ENCODE measurements around the gene MRPL27. TPM values are rescaled to one million over a fixed set of nuclear protein-coding genes. Genes with fewer than 3 reads are reported as not detected.

MRPL27 gene
- total and polyA plus RNA-seq, 10 donors, result 26.4 to 102 (median 34.9) TPM

- WGBS, 5 donors, result 76 to 92% (median 85%) methylated on average over 3 of the region's 3 CpGs
- H3K4me3 ChIP-seq, result no peak overlapping the region
- intact Hi-C loops (cut with DNase I; ENCODE audit: low total_unique reads), result no loop called here
- H3K27ac ChIP-seq, result no peak overlapping the region
- H3K27me3 ChIP-seq (replicated peaks in 1 of 7), result no peaks in the 10 kb centered on the region
- H3K4me1 ChIP-seq, result peaks cover 14 to 49% (median 36%) of the 10 kb centered on the region in 6 donors
- DNase-seq, result no peak
- TF ChIP-seq, protein P1, sequence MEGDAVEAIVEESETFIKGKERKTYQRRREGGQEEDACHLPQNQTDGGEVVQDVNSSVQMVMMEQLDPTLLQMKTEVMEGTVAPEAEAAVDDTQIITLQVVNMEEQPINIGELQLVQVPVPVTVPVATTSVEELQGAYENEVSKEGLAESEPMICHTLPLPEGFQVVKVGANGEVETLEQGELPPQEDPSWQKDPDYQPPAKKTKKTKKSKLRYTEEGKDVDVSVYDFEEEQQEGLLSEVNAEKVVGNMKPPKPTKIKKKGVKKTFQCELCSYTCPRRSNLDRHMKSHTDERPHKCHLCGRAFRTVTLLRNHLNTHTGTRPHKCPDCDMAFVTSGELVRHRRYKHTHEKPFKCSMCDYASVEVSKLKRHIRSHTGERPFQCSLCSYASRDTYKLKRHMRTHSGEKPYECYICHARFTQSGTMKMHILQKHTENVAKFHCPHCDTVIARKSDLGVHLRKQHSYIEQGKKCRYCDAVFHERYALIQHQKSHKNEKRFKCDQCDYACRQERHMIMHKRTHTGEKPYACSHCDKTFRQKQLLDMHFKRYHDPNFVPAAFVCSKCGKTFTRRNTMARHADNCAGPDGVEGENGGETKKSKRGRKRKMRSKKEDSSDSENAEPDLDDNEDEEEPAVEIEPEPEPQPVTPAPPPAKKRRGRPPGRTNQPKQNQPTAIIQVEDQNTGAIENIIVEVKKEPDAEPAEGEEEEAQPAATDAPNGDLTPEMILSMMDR (IDR thresholded peaks at IDR 0.05 in 8 of 11, conservative IDR thresholded peaks at IDR 0.05 in 3 of 11), result no peak
- TF ChIP-seq POLR2A (IDR thresholded peaks at IDR 0.05) (no peak), POLR2AphosphoS5 (IDR thresholded peaks at IDR 0.05) (no peak)
- peaks cover 0 to 12% (median 4%) of the 10 kb centered on the region in 6 donors for H3K36me3 ChIP-seq
- no peaks in the 10 kb centered on the region for H3K9me3 ChIP-seq
Observed at GRCh38 chr17:50347894-50348291, 25.1 kb downstream of the MRPL27 start.

DNA sequence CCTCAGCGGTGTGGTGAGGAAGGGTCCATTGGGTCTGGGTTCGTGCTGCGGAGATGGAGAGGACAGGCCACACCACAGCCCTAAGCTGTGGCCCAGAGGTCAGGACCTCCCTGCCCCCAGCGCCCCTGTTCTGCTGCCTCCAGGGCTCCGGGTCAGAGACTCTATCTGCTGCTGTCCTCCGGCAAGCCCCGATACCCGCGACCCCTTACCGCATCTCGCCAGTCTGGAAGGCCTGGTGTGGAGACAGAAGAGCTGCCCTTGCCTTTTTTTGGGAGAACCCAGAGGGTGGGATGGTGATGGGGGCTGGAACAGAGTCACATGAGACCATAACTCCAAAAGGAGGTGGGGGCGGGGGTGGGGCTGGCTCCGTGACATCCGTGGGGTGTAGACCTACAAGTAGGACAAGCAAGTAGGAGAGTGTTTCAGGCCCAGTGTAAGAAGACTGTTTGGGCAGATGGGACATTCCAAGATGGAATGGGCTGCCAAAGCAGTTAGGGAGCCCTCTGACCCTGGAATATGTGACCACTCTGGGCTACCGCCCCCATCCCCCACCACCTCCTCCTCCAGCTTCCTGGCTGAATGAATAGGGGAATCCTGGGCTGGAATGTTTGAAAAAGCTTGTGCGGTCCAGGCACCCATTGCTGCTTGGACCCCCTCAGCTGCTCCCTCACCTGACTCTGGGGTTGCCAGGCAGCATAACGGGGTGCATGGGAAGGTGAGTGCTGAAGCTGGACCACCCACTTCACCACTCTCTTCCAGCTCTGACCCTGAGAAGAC is 25.7 kb downstream of the MRPL27 start:
- 45 to 60% (median 57%) methylated on average over 15 to 17 of the region's 17 CpGs for WGBS, 5 donors

DNA sequence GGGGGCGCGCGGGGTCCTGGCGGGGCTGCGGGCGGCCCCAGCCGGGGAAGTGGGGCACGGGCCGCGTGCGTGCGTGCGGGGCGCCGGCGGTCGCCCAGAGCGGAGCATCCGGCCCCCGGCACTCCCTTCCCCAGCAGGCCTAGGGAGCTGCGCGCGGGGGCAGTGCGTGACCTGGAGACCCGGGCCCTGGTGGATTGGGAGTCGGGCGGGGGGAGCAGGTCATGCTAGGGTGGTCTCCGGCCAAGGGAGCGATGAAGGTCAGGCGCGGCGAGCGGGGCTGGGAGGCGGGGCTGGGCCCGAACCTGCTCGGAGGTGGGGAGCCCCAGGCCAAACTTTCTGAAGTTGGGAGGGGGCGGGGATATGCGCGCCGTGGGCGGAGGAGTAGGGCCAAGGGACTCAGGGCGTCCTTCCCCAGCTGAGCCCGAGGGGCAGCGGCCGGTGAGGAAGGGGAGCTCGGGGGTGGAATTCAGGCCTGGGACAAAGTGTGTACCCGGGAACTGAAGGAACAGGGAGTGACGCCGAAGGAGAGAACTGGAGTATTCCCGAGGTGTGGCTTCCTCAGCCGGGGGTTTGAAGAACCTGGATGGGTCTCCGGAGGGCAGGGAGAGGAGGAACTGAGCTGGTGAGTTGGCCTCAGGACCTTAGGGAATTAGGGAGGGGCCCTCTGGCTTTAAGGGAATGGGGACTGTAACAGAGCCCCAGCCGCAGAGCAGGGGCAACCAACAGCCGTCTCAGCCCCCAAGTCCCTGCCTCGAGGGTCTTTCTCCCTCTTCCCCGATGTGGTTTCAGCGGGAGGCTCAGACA is 26.5 kb downstream of the MRPL27 start:
- Histone ChIP-seq H3K36me3 (no peaks in the 10 kb centered on the region), H3K27me3 (replicated peaks in 1 of 7) (no peaks in the 10 kb centered on the region), H3K4me1 (peaks cover 14 to 45% (median 36%) of the 10 kb centered on the region in 6 donors), H3K9me3 (no peaks in the 10 kb centered on the region), H3K4me3 (peak overlapping the region; percentile 64 to 94 (median 83)), H3K27ac (peak overlapping the region; percentile 58 to 89 (median 71))
- 1 to 3% (median 2%) methylated on average over 39 to 57 of the region's 57 CpGs for WGBS, 5 donors
- intact Hi-C loops (cut with DNase I; ENCODE audit: low total_unique reads), result no loop called here
- TF ChIP-seq POLR2A (IDR thresholded peaks at IDR 0.05) (no peak), POLR2AphosphoS5 (IDR thresholded peaks at IDR 0.05) (peak in 1 of 3 donors; percentile 63)
- DNase-seq, result no peak

More for the DNA sequence above, 25.7 kb downstream of the MRPL27 start:
- H3K9me3 ChIP-seq, result no peaks in the 10 kb centered on the region
- DNase-seq, result no peak
- intact Hi-C loops (cut with DNase I; ENCODE audit: low total_unique reads), result no loop called here
- no peaks in the 10 kb centered on the region for H3K27me3 ChIP-seq (replicated peaks in 1 of 7)
- H3K27ac ChIP-seq, result peak overlapping the region; percentile 58 to 89 (median 71)
- TF ChIP-seq, protein P1 (IDR thresholded peaks at IDR 0.05 in 8 of 11, conservative IDR thresholded peaks at IDR 0.05 in 3 of 11), result no peak
- TF ChIP-seq POLR2AphosphoS5 (IDR thresholded peaks at IDR 0.05), result peak in 1 of 3 donors; percentile 4
- peaks cover 0 to 7% (median under 1%) of the 10 kb centered on the region in 6 donors for H3K36me3 ChIP-seq
- H3K4me3 ChIP-seq, result peak overlapping the region; percentile 64 to 94 (median 83)
- H3K4me1 ChIP-seq, result peaks cover 14 to 45% (median 36%) of the 10 kb centered on the region in 6 donors

DNA sequence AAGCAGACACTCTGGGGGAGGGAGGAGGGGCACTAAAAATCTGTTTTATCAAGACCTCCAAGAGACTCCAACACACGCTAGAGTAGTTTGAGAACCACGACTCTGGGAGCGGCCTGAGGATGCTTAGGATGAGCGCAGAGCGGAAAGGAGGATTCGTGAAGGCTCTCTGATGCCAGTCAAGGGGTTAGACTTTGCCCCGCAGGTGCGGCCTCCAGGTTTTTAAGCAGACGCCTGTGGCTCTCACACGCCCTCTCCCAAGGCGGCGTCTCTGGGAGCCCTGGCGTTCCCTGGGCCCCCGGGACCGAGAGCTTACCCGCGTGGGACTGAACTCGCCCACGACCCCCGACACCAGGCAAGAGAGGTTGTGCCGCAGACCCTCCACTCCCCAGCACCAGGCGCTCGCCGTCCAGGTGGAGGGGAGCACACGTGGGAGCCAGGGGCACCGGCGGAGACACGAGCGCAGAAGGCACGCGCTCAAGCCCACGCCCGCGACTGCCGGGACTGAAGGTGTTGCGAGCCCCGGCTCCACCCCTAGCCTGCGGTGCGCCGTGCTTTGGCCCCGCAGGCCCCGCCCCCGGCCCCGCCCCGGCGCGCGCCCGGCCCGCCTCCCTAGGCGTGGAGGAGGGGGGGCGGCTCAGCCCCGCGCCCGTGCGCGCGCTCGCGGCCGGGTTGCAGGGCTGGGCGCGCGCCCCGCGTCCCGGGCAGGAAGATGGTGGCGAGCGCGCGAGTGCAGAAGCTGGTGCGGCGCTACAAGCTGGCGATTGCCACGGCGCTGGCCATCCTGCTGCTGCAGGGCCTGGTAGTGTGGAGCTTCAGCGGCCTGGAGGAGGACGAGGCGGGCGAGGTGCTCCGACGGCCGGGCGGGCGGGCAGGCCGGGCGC is 27.3 kb downstream of the MRPL27 start, which contains the start of gene XYLT2:
Gene XYLT2 (plus strand): TSS at position 695 of the 881 bp plus-strand sequence. CDS start 15 bp downstream, at position 710.
- DNase-seq, result peak; percentile 97
- no peaks in the 10 kb centered on the region for H3K9me3 ChIP-seq
- no peaks in the 10 kb centered on the region for H3K36me3 ChIP-seq
- TF ChIP-seq, protein P1 (IDR thresholded peaks at IDR 0.05 in 8 of 11, conservative IDR thresholded peaks at IDR 0.05 in 3 of 11), result no peak
- TF ChIP-seq POLR2AphosphoS5 (IDR thresholded peaks at IDR 0.05), result peak; percentile 80 to 82 (median 80)
- peak in 1 of 3 donors; percentile 2 for TF ChIP-seq POLR2A (IDR thresholded peaks at IDR 0.05)
- intact Hi-C loops (cut with DNase I; ENCODE audit: low total_unique reads), result no loop called here
- H3K27ac ChIP-seq, result peak within 1 kb of the TSS; percentile 62 to 89 (median 71)
- 4 to 22% (median 6%) methylated on average over 21 to 87 of the region's 87 CpGs for WGBS, 5 donors
- H3K4me3 ChIP-seq, result peak within 1 kb of the TSS; percentile 64 to 94 (median 83)
- no peaks in the 10 kb centered on the region for H3K27me3 ChIP-seq (replicated peaks in 1 of 7)
- peaks cover 14 to 45% (median 36%) of the 10 kb centered on the region in 6 donors for H3K4me1 ChIP-seq

Measured in spleen (tissue), 11 donors.